NCI-H526 treated with DMSO at 0.1 percent for 48 hours (cell line): Measurements from ENCODE around the gene CARTPT.

Source experiments
- DNase-seq: peaks from one replicate; lab custom pipeline; 2025; lab: John Stamatoyannopoulos, UW

CARTPT gene

GRCh38 chr5:71719063-71719964, at the start of gene CARTPT:
TSS of gene CARTPT (plus strand) at chr5:71719275. CDS start at chr5:71719294, 19 bp downstream.
- no peak for DNase-seq

DNA sequence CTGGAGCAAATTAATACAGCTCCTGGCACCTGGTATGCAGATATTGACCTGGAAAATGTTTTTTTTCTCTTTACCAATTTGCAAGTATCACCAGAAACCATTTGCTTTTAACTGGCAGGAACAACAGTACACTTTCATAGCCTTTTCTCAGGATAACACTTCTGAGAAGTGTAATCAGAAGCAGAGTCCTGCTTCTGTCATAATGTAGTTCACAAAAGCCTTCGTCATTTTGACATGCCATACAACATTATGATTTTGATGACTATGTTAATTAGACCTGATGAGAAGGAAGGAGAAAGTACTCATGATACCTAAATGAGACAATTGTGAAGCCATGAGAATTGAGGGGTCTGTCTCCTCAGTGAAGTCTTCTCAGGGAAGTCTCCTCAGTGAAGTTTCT, 41.1 kb upstream of the CARTPT start:
- no peak for DNase-seq

GRCh38 chr5:71679714-71680113, 39.4 kb upstream of the CARTPT start:
- DNase-seq: no peak

GRCh38 chr5:71680510-71680909, 38.6 kb upstream of the CARTPT start:
- DNase-seq: no peak

DNA sequence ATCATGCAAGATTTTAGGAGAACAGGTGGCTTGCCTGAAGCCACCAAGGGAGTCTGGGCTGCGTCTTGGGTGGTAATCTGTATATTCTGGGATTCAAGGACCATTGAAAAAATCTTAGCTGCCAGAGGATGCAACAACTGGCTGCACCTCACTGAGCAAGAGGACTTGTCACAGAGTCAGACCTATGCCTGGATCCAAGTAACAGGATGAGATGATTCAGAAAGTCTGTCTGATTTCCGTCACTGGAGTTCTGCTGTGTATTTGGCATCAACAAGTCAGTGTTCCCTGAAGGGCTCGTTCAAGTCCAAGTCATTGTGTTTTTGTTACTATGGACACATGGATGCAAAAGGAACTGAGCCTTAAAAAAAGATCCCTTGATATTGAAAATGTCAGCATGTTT, 37.8 kb upstream of the CARTPT start:
- DNase-seq: no peak

DNA sequence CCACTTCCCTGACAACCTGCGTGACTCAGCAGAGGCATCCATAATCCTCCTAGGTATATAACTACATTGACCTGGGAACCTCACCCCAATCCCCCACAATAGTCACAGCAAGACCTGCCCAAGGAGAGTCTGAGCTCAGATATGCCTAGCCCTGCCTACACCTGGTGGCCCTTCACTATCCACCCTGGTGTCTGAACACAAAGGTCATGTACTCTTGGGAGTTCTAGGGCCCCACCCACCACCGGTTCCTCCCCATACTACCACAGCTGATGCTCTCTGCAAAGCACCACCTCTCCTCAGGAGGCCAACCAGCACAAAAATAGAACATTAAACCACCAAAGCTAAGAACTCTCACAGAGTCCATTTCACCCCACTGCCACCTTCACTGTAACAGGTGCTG, 34.8 kb upstream of the CARTPT start:
- no peak for DNase-seq

DNA sequence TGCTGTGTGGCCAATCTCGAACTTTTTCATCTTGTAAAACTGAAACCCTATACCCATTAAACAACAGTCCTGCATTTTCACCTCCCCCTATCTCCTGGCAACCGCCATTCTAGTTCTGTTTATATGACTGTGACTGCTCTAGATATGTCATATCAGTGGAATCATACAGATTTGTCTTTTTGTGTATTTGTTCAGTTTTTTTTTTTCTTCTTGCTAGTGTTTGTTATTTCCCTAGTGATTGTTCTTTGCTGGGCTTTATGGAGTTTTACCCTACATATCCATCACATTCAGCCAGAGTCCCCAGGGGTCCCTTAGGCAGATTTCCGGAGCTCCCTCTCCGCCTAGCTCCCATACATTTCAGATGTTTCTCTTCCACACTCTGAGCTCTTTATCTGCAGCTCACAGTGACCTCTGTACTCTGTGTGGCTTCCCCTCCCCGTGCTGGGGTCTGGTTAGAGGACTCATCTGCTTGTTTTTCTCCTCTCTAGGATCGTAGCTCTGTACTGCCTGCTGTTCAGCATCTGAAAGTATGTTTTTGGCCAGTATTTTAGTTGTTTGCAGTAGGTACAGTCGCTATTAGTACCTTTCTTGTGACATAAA, 25.1 kb upstream of the CARTPT start:
- DNase-seq: no peak

- DNase-seq: no peak
Measured at GRCh38 chr5:71695071-71695470, 24.0 kb upstream of the CARTPT start.

DNA sequence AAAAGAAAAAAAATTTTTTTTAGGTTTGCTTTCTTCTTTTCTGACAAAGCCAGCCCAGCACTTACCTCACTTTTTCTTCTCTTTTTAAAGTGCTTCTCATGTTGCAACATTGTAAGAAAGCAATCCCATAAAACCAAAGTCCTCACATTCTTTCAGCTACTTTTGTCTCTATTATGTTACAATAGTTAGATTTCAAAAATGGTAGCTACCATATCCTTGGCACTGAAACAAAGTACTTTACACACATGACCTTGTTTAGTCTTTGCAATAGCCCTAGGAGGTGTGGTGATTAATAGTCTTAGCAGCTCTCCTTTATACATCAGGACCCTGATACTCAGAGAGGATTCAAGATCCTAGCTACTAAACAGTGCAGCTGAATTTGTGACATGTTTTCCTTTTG, 23.5 kb upstream of the CARTPT start:
- no peak for DNase-seq

DNA sequence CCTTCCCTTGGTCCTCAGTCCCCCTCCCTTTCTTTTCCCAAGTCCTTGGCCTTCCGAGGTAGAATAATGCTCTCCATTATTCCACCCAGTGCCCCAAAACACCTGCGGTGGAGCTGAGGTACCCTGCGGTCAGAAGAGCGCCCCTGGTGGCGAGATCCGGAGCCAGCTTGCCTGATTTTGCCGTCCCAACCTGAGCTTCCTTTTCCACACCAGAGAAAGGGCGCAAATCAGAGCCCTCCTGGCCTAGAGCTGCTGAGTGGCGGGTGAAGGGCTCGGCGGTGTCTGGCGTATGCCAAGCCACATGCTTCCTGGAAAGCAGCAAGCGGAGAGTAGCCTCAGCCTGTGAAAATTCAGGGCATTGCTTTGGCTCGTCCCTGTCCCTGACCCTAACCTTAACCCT, 21.1 kb upstream of the CARTPT start:
- no peak for DNase-seq

DNA sequence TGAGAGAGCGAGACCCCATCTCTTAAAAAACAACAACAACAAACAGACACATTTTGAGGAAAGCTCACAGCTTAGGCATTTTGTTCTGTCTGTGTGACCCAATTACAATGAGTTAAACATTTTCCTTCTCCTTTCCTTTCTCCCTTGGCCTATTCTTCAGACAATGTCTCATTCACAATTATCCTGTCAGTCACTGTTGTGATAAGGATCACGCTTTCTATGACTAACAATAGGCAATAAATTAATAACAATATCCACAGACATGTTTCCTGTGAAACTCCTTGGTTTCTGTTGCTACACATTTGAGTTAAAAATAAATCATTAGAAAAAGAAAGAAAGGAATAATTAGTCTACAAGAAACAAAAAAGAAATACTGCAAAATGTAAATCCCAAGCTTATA, 19.8 kb upstream of the CARTPT start:
- no peak for DNase-seq

- no peak for DNase-seq
Measured at GRCh38 chr5:71699751-71700150, 19.3 kb upstream of the CARTPT start.

DNA sequence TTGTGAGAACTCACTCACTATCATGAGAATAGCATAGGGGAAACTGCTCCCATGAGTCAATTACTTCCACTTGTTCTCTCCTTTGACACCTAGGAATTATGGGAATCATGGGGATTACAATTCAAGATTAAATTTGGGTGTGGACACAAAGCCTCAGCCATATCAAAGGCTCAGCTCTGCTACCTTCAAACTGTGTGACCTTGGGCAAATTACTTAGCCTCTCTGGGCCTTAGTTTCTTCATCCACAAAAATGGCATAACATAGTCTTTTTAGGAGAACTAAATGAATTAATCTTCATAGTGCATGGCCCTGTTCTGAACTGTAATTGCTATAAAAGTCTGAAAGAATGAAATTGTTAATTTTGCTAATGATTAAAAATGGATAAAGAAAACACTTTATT, 18.3 kb upstream of the CARTPT start:
- DNase-seq: no peak

- no peak for DNase-seq
Measured at GRCh38 chr5:71701407-71701806, 17.7 kb upstream of the CARTPT start.

- DNase-seq: no peak
Measured at GRCh38 chr5:71703941-71704340, 15.1 kb upstream of the CARTPT start.

GRCh38 chr5:71705421-71705820, 13.7 kb upstream of the CARTPT start:
- no peak for DNase-seq

DNA sequence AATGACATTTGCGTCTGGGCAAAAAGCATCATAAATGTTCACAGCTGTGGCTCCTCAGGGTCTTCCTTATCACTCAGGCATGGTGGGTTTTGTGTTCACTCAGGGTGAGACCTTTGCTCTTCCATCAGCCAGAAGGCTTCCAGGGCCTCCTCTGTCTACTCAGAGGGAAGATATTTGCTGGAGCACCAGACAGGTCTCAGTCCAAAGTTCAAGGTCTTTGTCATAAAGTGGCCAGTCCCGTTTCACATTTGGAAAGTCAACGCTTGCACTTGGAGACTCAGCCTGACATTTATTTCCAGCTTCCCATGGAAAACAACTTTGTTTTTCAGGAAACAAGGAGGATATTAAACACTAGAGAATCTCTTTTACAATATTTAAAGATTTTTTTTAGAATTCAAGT, 12.2 kb upstream of the CARTPT start:
- DNase-seq: no peak

- DNase-seq: no peak
Measured at GRCh38 chr5:71711610-71712009, 7.5 kb upstream of the CARTPT start.

DNA sequence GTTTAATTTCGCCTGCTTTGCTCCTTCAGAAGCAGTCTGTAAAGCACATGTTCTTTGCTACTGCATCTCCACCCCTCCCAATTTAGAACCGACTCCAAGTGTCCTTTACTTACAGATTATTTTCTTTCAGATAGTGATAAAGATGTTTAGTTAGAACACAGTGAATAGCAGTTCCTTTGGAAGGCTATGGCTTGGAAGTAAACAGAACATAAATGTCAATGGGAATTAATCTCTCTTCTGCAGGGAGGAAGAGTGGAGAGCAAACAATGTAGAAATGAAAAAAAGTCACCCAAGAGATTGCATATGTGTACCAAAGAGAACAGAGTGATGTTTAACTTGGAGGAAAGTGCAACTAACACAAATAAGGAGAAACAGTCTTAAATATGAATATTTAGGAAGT, 4.2 kb upstream of the CARTPT start:
- DNase-seq: no peak

DNA sequence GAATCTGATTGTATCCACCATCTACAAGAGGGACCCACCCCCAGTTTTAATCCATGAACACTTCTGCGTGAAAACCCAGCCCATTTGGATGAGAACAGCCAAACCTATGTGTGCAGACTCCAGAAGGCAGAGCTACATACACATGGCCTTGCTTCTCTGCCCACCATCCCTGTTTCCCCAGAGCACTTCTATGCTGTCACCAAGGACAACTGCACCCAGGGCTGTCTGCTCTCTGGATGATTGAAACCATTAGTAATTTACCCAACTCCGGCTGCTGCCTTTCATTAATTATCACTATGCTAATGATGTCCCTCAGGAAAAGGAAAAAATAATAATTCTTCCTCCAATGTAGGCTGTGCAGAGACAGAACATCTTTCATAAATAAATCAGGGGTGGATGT, 8.9 kb downstream of the CARTPT start:
- no peak for DNase-seq

GRCh38 chr5:71731015-71731414, 11.9 kb downstream of the CARTPT start:
- no peak for DNase-seq

GRCh38 chr5:71732011-71732410, 12.9 kb downstream of the CARTPT start:
- DNase-seq: no peak

GRCh38 chr5:71734141-71734540, 15.1 kb downstream of the CARTPT start:
- no peak for DNase-seq
